Activated CD8-positive, alpha-beta memory T cell treated with anti-CD3 and anti-CD28 coated beads, Interleukin-2, amount 50 U/mL, for 1 hour (primary cell): ENCODE data around the gene MSX1.

Source experiments
- DNase-seq: peaks from one replicate; pipeline ENCODE4 v3.0.0-alpha.2; 2020; ENCODE audit errors: extremely low read depth

The MSX1 gene

GRCh38 chr4:4869731-4870571, 10.5 kb downstream of the MSX1 start:
- no peak for DNase-seq

GRCh38 chr4:4870576-4871241, 11.2 kb downstream of the MSX1 start:
- no peak for DNase-seq

- no peak for DNase-seq
Observed at GRCh38 chr4:4871242-4871572, 11.7 kb downstream of the MSX1 start.

- no peak for DNase-seq
Observed at GRCh38 chr4:4871573-4872313, 12.3 kb downstream of the MSX1 start.

GRCh38 chr4:4872314-4872903, 12.9 kb downstream of the MSX1 start:
- no peak for DNase-seq

GRCh38 chr4:4873203-4873602, 13.7 kb downstream of the MSX1 start:
- no peak for DNase-seq

- no peak for DNase-seq
Observed at GRCh38 chr4:4874254-4874653, 14.8 kb downstream of the MSX1 start.

- no peak for DNase-seq
Observed at GRCh38 chr4:4875147-4875546, 15.7 kb downstream of the MSX1 start.

- no peak for DNase-seq
Observed at GRCh38 chr4:4875611-4876010, 16.1 kb downstream of the MSX1 start.

GRCh38 chr4:4876945-4877661, 17.6 kb downstream of the MSX1 start:
- no peak for DNase-seq

- no peak for DNase-seq
Observed at GRCh38 chr4:4880492-4880891, 21.0 kb downstream of the MSX1 start.

GRCh38 chr4:4881432-4881831, 22.0 kb downstream of the MSX1 start:
- DNase-seq, result no peak

- no peak for DNase-seq
Observed at GRCh38 chr4:4884611-4885010, 25.1 kb downstream of the MSX1 start.

GRCh38 chr4:4887426-4887825, 28.0 kb downstream of the MSX1 start:
- DNase-seq, result no peak

- no peak for DNase-seq
Observed at GRCh38 chr4:4888695-4889094, 29.2 kb downstream of the MSX1 start.

- no peak for DNase-seq
Observed at GRCh38 chr4:4889781-4890180, 30.3 kb downstream of the MSX1 start.

- DNase-seq, result no peak
Observed at GRCh38 chr4:4890574-4891255, 31.2 kb downstream of the MSX1 start.

GRCh38 chr4:4893721-4894120, 34.3 kb downstream of the MSX1 start:
- no peak for DNase-seq

GRCh38 chr4:4899202-4899925, 39.9 kb downstream of the MSX1 start:
- DNase-seq, result no peak

- DNase-seq, result no peak
Observed at GRCh38 chr4:4901877-4902276, 42.4 kb downstream of the MSX1 start.
